GM19239 (cell line): ENCODE measurements around the gene SMIM24.

ENCODE experiments used
- DNase-seq: peaks from one replicate; pipeline ENCODE4 v3.0.0; 2011; ENCODE audit warnings: low spot score; ENCODE audit not compliant: insufficient read length
- FAIRE-seq: peaks from 2 replicates; lab custom pipeline; 2011; peaks lifted over from hg19 to GRCh38; lab: Jason Lieb, UNC

SMIM24 gene

DNA sequence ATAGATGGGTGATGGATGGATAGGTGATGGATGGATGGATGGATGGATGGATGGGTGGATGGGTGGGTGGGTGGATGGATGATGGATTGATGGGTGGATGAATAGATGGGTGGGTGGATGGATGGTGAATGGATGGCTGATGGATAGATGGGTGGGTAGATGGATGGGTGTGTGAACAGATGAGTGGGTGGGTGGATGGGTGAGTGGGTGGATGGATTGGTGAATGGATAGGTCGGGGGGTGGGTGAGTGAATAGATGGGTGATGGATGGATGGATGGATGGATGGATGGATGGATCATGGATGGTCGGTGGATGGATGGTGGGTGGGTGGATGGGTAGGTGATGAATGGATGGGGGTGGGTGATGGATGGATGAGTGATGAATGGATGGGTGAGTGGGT lies 3.5 kb downstream of the SMIM24 start:
- FAIRE-seq: no peak
- no peak for DNase-seq

DNA sequence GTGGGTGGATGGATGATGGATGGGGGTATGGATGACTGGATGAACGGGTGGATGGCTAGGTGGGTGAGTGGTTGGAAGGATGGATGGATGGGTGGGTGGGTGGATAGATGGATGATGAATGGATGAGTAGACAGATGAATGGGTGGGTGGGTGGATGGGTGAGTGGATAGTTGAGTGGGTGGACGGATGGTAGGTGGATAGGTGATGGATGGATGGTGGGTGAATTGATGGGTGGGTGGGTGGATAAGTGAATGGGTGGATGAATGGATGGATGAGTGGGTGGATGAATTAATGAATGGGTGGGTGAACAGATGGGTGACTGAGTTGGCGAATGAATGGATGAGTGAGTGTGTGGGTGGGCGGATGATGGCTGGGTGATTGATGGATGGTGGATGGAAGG lies 4.9 kb downstream of the SMIM24 start:
- DNase-seq: no peak
- no peak for FAIRE-seq

DNA sequence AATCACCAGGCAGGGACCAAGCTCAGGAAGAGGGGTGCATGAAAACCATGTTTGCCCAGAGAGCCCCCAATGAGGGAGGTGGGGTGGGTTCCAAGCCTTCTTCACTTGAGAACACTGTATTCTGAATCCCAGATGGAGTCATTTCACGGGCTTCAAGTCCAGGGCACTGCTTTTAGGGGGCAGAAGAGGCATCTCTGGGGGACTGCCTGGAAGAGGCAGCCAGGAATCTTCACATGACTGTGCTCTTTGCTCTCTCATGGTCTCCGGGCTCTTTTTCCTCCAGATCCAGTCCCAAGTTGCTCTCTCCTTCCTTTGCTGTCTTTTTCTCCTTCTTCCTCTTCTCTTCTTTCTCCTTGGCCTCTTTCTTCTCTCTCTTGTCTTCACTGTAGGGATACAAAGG lies 5.7 kb downstream of the SMIM24 start:
- FAIRE-seq (no peak), DNase-seq (no peak)

DNA sequence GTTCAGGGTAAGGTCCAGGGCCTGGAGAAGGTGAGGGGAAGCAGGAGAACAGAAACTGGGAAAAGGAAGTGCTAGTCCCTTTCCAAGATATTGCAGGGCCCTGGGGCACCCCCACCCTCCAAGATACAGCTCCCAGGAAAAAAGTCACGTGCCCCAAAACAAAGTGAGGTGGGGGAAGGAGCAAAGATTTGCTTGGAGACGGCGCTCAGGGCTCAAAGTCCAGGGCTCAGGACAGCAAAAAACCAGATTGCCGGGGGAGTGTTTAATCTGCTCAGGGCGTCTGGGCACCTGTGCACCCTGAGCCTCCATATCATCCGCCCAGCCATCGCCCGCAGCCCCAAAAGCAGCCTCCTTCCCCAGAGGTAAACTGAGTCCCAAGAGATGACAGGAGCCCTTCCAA lies 6.3 kb downstream of the SMIM24 start:
- no peak for DNase-seq

DNA sequence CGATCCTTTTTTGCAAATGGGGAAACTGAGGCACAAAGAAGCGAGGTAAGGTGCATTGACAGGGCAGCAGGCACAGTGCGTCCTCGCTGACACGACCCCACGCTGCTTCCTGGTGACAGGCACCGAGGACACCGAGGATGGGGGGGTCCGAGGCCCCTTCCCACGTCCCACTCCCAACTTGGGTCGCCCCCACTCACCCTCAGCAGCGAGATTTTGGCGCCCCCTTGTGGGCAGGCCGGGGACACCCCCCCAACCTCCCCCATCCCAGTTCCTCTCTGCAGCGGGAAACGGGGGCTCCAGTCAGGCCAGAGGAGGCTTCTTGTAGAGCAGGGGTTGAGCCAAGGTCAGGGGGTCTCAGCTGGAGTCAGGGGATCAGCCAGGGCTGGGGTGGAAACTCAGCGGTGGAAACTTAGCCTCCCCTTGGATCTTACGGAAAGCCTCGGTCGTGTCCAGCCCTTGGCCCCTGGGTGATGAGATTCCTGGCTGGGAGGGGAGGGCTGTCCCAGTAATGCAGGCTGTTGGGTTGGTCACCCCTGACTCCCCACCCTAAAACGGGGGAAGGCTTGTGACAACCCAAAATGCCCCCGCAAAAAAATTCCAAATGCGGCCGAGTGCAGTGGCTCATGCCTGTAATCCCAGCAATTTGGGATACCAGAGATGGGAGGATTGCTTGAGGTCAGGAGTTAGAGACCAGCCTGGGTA lies 8.2 kb downstream of the SMIM24 start:
- DNase-seq (no peak), FAIRE-seq (no peak)

More for the DNA sequence above, 6.3 kb downstream of the SMIM24 start:
- no peak for FAIRE-seq

DNA sequence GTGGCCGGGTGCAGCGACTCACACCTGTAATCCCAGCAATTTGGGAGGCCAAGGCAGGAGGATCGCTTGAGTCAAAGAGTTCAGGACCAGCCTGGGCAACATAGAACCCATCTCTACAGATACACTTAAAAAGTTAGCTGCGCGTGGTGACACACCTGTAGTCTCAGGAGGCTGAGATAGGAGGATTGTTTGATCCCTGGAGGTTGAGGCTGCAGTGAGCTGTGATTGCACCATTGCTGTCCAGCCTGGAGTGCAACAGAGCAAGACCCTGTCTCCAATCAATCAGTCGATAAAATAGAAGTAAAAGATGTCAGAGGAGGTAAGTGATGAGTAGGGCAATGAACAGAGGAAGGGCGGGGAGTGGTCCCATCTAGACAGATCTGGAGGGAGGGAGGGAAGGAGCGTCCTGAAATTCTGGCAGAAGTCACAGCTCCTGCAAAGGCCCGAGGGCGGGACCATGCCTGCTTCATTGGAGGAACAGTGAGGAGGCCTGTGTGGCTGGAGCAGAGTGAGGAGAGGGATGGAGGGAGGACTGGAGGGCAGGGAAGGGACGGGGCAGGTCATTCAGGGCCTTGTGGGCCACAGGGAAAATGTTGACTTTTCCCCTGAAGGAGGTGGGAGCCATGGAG lies 9.7 kb downstream of the SMIM24 start:
- DNase-seq (no peak), FAIRE-seq (no peak)

DNA sequence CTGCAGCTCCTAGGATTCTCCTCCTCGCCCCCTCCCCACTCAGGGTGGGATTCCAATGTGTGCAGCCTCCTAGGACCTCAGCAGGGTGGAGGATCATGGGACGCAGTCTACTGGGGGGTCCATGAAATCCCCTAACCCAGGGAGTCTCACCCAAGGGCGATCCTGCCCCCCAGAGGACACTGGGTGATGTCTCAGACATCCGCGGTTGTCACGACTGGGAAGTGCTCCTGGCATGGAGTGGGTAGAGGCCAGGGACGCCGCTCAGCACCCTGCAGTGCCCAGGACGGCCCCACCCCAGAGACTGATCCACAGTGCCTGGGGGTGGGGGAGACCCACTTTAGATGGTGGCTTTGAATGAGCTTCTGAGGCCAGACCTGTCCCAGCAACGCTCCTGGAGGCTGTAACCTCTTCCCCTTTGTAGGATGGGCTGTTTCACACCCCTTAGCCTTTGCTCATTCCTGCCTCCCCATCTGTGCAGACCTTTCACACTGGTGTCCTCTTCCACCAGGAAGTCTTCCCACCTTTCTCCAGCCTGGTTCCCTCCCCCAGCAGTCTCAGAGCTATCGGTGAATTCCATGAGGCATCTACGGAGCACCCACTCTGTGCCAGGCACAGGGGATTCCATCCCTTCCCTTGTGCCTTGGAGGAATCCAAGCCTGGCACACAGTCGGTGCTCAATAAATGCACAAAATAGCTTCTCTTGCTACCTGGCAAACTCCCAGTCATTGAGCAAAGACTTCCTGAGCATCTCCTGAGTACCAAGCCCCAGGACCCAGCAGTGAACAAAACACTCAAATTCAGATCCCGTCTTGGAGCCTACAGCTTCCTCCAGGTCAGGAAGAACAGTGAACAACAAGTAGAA lies 10.5 kb downstream of the SMIM24 start:
- DNase-seq: no peak
- no peak for FAIRE-seq

DNA sequence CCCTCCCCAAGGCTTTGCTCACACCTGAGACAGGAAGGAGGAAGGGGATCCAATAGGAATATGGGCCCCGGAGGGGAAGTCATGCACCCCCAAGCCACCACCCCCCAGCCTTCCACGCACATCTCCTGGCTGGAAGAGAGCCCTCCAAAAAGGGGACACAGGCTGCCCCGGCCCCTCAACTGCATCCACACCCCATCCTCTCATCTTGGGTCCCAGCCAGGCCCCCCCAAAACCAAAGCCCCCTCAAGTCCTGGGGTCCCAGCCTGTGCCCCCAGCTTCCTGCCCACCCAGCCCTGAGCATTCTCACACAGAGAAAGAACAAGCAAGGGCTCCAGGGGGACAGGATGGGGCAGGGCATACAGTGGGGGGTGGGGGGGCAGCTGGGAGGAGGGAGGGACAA lies 12.1 kb downstream of the SMIM24 start:
- no peak for DNase-seq
- FAIRE-seq: no peak

DNA sequence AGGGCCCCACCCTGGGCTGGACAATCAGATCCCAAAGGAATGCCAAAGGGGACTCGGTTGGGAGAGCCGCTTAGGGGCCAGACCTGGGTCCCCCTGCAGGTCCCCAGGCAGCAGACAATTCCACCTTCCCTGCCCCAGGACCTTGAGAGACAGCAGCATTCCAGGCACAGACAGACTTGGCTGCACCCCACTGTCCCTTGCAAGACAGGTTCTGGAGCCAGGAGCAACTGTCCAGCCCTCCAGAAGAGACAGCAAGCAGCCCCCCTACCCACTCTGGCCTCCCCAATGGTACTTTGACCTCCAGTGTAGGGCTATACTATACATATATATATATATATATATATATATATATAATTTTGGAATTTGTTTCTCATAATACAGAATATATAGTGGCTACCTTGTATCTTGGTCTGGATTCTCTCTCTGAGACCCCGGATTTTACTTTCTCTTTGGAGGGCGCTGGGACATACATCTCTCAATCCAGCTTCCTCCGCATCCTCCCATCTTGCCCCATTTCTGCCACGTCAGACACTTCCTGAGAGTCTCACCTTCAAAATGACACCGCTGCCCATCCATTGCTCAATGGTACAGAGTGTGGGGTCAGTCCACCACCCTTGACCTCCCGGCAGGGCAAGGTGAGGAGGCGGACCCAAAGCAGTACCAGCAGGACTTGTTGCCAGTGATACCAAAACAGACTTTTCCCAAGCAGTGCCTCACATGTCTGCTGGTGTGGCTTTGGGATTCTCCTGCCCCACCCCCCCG lies 12.7 kb downstream of the SMIM24 start:
- FAIRE-seq (no peak), DNase-seq (no peak)

DNA sequence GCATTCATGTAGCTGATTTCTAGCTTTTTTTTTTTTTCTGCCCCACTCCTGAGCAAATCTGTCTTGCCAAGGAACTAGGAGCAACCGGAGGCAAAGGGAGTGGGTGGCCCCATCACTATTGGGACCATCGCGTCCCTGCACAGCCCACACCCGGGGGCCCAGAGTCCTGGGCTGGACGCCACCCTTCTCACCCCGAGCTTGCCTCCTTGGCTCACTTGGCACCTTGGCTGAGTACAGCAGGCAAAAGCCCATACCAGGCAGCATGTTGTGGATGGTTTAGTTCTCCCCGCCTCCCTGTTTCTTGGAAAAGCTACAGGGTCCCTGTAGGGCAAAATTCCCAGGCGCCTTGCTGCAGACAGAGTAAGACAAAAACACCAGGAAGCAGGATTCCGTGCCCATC lies 13.7 kb downstream of the SMIM24 start:
- FAIRE-seq (no peak), DNase-seq (no peak)

DNA sequence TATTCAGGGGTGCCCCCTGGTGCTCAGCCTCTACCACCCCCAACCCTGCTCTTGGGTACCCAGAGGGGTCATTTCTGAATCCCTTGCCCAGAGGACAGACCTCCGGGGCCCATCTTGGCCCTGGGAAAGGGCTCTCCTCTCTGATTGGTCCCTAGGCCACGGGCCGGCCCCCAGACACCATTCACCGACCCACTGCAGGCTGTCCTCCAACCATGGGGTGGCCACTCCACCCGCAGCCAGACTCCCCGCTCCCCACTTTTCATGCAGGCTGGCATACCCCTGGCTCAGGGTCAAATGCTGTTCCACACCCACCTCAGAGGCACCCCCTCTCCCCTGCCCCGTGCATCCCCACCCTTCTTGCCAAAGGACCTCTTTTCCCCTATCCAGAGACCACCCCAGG lies 14.8 kb downstream of the SMIM24 start:
- DNase-seq (no peak), FAIRE-seq (no peak)

DNA sequence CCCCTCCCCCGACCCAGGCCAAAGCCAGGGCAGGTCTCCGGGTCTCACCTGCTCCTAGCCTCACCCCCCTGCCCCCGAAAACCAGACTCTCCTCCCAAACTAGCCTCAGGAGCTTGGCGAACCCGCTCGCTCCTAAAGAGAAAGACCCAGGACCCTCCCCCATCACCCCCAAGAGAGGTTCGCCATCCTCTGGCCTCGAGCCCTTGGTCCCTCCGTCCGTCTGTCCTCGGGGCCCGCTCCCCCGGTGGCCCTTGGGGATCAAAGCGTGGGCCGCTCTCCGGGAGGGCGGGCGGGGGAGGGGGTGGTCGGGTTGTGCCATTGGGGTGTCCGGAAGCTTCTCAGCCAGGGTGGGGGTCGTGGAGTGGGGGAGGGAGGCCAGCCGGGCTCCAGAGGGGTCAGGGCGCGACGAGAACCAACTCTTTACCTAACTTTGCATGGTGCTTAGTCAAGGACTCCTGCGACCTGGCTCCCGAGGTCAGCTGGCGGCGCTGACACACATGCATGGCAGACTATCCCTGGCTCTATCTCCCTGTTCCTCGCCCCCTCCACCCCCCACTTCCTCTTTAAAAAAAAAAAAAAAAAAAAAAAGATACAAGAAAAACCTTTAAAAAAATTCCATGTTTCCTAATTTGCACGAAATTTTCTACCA lies 15.6 kb downstream of the SMIM24 start:
- no peak for DNase-seq

DNA sequence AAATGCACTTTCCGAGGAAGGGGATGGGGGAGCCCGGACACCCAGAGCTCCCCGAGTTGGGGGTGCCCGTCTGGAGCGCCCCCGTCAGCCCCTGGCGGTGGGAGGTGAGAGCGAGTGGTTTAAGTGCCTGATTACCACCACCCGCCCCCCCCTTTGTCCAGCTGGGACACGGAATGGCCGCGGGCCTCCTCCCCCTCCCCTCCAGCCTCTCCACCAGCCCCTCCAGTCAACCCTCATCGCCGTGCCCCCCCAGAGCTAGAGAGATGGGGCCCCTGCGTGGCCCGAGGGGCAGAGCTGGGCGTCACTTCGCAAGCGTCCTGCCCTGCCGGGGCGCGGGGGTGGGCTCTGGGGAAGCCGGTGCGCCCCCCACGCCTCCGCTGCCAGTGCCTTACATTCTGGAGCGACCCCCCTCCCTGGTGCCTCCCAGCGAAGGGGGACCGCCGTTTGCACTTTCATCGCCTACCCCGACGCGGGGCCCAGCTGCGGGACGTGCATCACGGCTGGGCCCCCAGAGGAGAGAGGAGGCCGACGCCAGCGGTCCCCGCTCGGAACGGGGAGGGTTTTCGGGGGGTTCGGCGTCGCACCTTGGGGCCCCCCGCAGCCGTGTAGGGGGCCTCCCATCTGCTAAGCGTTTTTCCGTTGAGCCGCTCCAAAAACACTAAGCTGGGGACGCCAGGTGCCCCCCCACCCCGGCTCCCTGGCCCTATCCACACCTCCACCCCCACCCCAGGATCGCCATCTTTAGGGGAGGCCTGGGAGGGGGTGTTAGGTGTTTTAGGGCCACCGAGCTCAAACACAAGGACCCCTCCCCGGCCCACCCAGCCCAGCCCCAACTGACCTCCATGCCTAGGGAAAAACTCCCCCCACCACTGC lies 16.4 kb downstream of the SMIM24 start:
- FAIRE-seq (no peak), DNase-seq (no peak)

More for the DNA sequence above, 15.6 kb downstream of the SMIM24 start:
- no peak for FAIRE-seq

DNA sequence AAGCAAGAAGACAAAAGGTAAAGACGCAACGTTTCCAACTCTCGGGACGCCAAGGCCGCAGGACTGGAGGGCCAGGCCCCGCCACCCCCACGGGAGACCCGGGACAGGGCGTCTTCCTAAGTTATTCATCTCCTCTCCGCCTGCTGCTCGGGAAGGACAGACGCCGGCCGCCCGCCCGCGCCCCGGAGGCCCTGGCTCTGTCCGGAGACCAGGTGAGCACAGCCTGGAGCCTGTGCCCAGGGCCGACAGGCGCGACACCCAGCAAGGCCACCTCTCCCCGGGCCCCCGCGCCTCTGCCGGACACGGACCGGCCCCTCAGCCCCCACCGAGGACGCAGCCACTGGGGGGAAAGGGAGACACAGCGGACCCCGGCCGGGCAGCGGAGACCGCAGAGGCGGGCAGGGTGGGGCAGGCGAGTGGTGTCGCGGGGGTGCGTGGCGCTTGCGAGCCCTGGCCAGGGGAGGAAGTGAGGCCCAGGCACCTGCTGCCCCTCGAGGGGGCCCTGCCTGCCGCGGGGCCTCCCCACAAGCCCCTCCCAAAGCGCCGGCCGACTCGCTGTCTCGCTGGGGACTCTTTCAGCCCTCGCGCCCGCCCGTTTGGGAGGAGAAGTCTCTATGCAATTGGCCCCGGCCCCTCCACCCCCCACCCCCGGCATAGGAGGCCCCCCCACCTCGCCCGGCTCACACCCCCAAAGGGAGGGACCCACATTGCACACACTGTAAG lies 17.2 kb downstream of the SMIM24 start:
- no peak for DNase-seq
- FAIRE-seq: no peak

DNA sequence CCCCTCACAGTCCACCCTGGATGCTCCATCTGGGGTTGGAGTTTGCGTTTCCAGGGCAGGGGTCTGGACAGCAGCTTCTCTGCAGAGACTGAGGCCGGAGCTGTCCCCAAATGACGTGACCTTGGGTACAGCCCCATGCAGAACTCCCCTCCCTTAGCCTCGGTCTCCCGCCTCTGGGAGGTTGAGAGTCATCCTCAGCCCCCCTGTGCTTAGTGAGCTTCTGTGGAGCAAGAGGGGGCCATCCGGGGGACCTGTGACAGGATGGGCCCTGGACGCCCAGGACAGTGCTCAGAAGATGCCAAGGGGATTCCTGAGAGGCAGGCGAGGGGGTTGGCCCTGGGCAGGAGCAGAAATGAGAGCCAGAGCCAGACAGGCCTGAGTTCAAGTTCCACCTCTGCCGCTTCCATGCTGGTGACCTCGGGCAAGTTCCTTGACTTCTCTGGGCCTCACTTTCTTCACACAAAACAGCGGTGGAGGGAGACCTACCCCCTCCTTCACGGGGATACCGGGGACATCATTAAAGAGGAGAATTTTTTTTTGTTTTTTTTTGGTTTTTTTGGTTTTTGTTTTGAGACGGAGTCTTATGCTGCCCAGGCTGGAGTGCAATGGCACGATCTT lies 20.3 kb downstream of the SMIM24 start:
- no peak for DNase-seq
- no peak for FAIRE-seq

DNA sequence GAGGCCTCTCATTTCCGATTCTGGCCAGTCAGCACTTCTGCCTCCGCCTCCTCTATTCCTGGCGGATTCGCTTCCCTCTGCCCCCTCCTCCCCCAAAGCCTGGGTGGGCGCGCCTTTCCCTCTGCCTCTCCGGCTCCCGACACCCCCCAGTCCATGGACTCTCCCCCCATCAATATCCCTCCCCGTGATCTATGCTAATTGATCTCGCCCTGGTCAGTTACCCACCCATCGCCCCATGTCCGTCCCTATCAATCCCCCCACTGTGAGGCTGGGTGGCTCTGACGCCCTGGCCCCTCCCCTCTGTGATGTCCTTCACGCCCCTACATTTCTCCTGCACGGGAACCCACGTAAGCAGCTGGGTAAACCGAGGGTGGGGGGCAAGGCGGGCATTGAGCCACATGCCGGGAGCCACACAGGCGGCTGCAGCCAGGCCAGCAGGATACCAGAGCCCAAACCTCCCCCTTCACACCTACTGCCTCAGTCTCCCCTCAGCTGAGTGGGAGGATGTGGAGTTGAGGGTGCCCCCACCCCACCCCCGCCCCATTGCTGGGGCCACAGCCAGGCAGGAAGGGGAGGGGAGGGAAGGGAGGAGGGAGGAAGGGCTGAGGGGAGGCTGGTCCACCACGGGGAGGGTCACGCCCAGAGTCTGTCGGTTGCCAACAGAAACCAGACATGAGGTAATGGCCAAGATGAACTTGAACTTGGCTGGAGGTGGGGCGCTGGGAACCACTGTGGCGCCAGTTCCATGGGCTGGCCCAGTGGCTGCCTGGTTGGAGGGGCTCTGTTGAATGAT lies 21.0 kb downstream of the SMIM24 start:
- no peak for DNase-seq
- FAIRE-seq: no peak
